Suprapubic skin (tissue), 3 donors: ENCODE measurements around the gene LRRTM4.

Experiments
- CTCF ChIP-seq, 2 donors: fragments of 200-600 bp in 1 of 2; fragments of 450-650 bp in 1 of 2; sonication (generic) in 1 of 2; IDR thresholded peaks; one replicate each; pipeline ENCODE4 v1.5.1; 2016 to 2019; ENCODE audit warnings: antibody characterized with exemption in 2 of 2, mild to moderate bottlenecking in 1 of 2, moderate library complexity in 1 of 2
- EP300 ChIP-seq: sonication (generic); formaldehyde crosslinking; IDR thresholded peaks from one replicate; pipeline ENCODE4 v1.6.1; 2017; ENCODE audit warnings: antibody characterized with exemption

GRCh38 chr2:77404189-77404588 is 118.0 kb downstream of the LRRTM4 start:
- TF ChIP-seq CTCF (IDR thresholded peaks at IDR 0.05) = no peak
- no peak for TF ChIP-seq EP300
